WTC11 (cell line): Measurements from ENCODE around the gene CPNE4. TPM values are rescaled to one million over a fixed set of nuclear protein-coding genes. Genes with fewer than 3 reads are reported as not detected.

Experiments used
- ATAC-seq: fragments of 200-7000 bp; cut with Tn5 transposase; 2 replicates; pipeline ENCODE4 v1.10.0; 2021; ENCODE audit warnings: mild to moderate bottlenecking, moderate library complexity
- CTCF ChIA-PET: fragments of 300-600 bp; sonication (Branson Sonifier 250); formaldehyde crosslinking; loops from one replicate; lab custom pipeline; 2021; ENCODE audit warnings: antibody characterized with exemption; lab: Charles Lee
- POLR2A ChIA-PET: fragments of 350-600 bp; sonication (Branson Sonifier 250); formaldehyde crosslinking; loops from one replicate; lab custom pipeline; 2021; ENCODE audit warnings: antibody characterized with exemption; lab: Charles Lee
- DNase-seq: peaks from one replicate; pipeline ENCODE4 v3.0.0; 2021; ENCODE audit warnings: low spot score
- H3K27ac Mint-ChIP-seq: 2 replicates; pipeline ENCODE4 v1.8.0; 2021; ENCODE audit warnings: mixed read lengths
- H3K27me3 Mint-ChIP-seq: 2 replicates; pipeline ENCODE4 v1.8.0; 2021; ENCODE audit warnings: low read depth, mild to moderate bottlenecking, moderate library complexity, mixed read lengths
- H3K36me3 Mint-ChIP-seq: 2 replicates; pipeline ENCODE4 v1.8.0; 2021; ENCODE audit warnings: mixed read lengths
- H3K4me1 Mint-ChIP-seq: 2 replicates; pipeline ENCODE4 v1.8.0; 2022; ENCODE audit warnings: mixed read lengths
- H3K4me3 Mint-ChIP-seq: 2 replicates; pipeline ENCODE4 v1.8.0; 2021; ENCODE audit warnings: mild to moderate bottlenecking, moderate library complexity, mixed read lengths
- H3K9me3 Mint-ChIP-seq: 2 replicates; pipeline ENCODE4 v1.8.0; 2021; ENCODE audit warnings: mixed read lengths
- CREB1 ChIP-seq: sonication (generic); formaldehyde crosslinking; IDR thresholded peaks from 2 replicates; pipeline ENCODE4 v1.8.0; 2023; ENCODE audit warnings: mild to moderate bottlenecking, missing genetic modification reagents
- ESRRA ChIP-seq: sonication (generic); formaldehyde crosslinking; IDR thresholded peaks from 2 replicates; pipeline ENCODE4 v1.8.1; 2022; ENCODE audit warnings: mild to moderate bottlenecking, missing genetic modification reagents, borderline replicate concordance
- GTF2I ChIP-seq: fragments of 250-450 bp; sonication (Bioruptor Pico); conservative IDR thresholded peaks from 2 replicates; pipeline ENCODE4 v1.4.0; 2021; ENCODE audit warnings: mild to moderate bottlenecking
- IRF2 ChIP-seq: sonication (generic); formaldehyde crosslinking; IDR thresholded peaks from 2 replicates; pipeline ENCODE4 v1.8.0; 2022; ENCODE audit warnings: low read depth, missing genetic modification reagents, borderline replicate concordance
- NFYB ChIP-seq: sonication (generic); formaldehyde crosslinking; conservative IDR thresholded peaks from 2 replicates; pipeline ENCODE4 v1.8.0; 2022; ENCODE audit warnings: low read depth, missing genetic modification reagents
- OVOL2 ChIP-seq: fragments of 250-450 bp; sonication (Bioruptor Pico); IDR thresholded peaks from 2 replicates; pipeline ENCODE4 v1.9.0; 2021; ENCODE audit warnings: mild to moderate bottlenecking, borderline replicate concordance
- SMAD4 ChIP-seq: sonication (generic); formaldehyde crosslinking; IDR thresholded peaks from 2 replicates; pipeline ENCODE4 v1.8.0; 2022; ENCODE audit warnings: mild to moderate bottlenecking, missing genetic modification reagents
- SOX15 ChIP-seq: fragments of 250-450 bp; sonication (Bioruptor Pico); IDR thresholded peaks from 2 replicates; pipeline ENCODE4 v1.9.0; 2021; ENCODE audit warnings: mild to moderate bottlenecking
- ZNF138 ChIP-seq: sonication (generic); formaldehyde crosslinking; conservative IDR thresholded peaks from 2 replicates; pipeline ENCODE4 v1.8.1; 2022; ENCODE audit warnings: mild to moderate bottlenecking, moderate library complexity, missing genetic modification reagents
- total RNA-seq: library from RNA; stranded (reverse); gene quantifications from 3 replicates; pipeline ENCODE4 v1.2.3, GENCODE V29; 2021
- TF ChIP-seq, protein P1 (sequence below): fragments of 250-450 bp; sonication (Bioruptor Pico); IDR thresholded peaks from 2 replicates; pipeline ENCODE4 v1.9.0; 2021; ENCODE audit warnings: mild to moderate bottlenecking, borderline replicate concordance
- TF ChIP-seq, protein P2 (sequence below): sonication (generic); formaldehyde crosslinking; IDR thresholded peaks from 2 replicates; pipeline ENCODE4 v1.8.0; 2023; ENCODE audit warnings: missing genetic modification reagents
- TF ChIP-seq, protein P3 (sequence below): sonication (generic); formaldehyde crosslinking; IDR thresholded peaks from 2 replicates; pipeline ENCODE4 v1.8.1; 2023; ENCODE audit warnings: mild to moderate bottlenecking, missing genetic modification reagents
- TF ChIP-seq, protein P4 (sequence below): fragments of 200-600 bp; IDR thresholded peaks from 2 replicates; pipeline ENCODE4 v1.8.0; 2022; ENCODE audit warnings: antibody characterized with exemption
- TF ChIP-seq, protein P5 (sequence below): fragments of 250-450 bp; sonication (Bioruptor Pico); IDR thresholded peaks from 2 replicates; pipeline ENCODE4 v1.8.0; 2021; ENCODE audit warnings: mild to moderate bottlenecking

CPNE4 gene
- total RNA-seq, 1 experiment from 2014 or later: 2.4 TPM

DNA sequence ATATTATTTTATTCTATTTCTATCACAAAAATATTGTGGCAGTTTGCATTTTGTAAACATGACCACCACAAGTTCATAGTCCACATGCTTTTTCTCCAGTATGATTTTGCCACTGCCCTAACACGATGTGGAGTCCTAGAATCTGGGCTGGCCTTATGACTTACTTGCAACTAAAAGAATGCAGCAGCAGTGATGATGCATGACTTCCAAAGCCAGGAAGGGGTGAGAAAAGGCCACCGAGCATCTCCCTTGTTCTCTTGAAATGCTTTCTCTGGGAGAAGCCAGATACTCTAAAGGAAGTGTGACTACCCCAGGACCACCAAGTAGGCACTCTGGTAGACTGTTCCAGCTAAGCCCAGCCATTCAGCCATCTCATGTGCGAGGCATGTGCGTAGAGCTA, 340.4 kb downstream of the CPNE4 start:
- Mint-ChIP-seq H3K4me3 (no peak overlapping the region), H3K36me3 (no peaks in the 10 kb centered on the region), H3K27me3 (no peaks in the 10 kb centered on the region), H3K4me1 (peaks cover 3% of the 10 kb centered on the region; the same call in 1 of the 2 replicates), H3K9me3 (peaks cover 8% of the 10 kb centered on the region), H3K27ac (no peak overlapping the region)
- DNase-seq (no peak), ATAC-seq (no peak)
- CTCF ChIA-PET: no interaction called here
- POLR2A ChIA-PET: no interaction called here
- TF ChIP-seq CREB1: no peak
- TF ChIP-seq, protein P1, sequence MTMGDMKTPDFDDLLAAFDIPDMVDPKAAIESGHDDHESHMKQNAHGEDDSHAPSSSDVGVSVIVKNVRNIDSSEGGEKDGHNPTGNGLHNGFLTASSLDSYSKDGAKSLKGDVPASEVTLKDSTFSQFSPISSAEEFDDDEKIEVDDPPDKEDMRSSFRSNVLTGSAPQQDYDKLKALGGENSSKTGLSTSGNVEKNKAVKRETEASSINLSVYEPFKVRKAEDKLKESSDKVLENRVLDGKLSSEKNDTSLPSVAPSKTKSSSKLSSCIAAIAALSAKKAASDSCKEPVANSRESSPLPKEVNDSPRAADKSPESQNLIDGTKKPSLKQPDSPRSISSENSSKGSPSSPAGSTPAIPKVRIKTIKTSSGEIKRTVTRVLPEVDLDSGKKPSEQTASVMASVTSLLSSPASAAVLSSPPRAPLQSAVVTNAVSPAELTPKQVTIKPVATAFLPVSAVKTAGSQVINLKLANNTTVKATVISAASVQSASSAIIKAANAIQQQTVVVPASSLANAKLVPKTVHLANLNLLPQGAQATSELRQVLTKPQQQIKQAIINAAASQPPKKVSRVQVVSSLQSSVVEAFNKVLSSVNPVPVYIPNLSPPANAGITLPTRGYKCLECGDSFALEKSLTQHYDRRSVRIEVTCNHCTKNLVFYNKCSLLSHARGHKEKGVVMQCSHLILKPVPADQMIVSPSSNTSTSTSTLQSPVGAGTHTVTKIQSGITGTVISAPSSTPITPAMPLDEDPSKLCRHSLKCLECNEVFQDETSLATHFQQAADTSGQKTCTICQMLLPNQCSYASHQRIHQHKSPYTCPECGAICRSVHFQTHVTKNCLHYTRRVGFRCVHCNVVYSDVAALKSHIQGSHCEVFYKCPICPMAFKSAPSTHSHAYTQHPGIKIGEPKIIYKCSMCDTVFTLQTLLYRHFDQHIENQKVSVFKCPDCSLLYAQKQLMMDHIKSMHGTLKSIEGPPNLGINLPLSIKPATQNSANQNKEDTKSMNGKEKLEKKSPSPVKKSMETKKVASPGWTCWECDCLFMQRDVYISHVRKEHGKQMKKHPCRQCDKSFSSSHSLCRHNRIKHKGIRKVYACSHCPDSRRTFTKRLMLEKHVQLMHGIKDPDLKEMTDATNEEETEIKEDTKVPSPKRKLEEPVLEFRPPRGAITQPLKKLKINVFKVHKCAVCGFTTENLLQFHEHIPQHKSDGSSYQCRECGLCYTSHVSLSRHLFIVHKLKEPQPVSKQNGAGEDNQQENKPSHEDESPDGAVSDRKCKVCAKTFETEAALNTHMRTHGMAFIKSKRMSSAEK (CRISPR knock-in tag): no peak
- TF ChIP-seq ESRRA (CRISPR knock-in tag): no peak
- no peak for TF ChIP-seq NFYB
- no peak for TF ChIP-seq SOX15
- no peak for TF ChIP-seq ZNF138 (CRISPR knock-in tag)

DNA sequence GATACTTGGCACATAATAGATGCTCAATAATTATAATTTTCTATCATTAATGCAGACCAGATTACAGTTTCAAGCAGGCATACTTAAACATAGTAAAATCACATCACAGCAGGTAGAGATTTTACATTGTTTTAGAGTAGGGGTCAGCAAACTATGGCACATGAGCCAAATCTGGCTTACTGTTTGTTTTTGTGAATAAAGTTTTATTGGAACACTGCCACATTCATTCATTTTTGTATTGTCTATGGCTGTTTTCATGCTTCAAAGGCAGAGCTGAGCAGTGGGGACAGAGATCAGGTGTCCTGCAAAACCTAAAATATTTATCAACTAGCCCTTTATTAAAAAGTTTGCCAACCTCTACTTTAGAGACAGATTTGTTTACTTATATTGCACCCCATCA, 342.5 kb downstream of the CPNE4 start:
- Mint-ChIP-seq H3K27me3 (no peaks in the 10 kb centered on the region), H3K27ac (no peak overlapping the region), H3K36me3 (no peaks in the 10 kb centered on the region), H3K4me3 (no peak overlapping the region), H3K9me3 (peaks cover 5% of the 10 kb centered on the region; the same call in 1 of the 2 replicates), H3K4me1 (no peaks in the 10 kb centered on the region)
- ChIA-PET POLR2A (no interaction called here), CTCF (interaction anchor here (0.7 kb wide), 1 partner anchor 1007 kb away, joined by 3 read pairs; no protein-coding TSS in a partner anchor)
- TF ChIP-seq, protein P2, sequence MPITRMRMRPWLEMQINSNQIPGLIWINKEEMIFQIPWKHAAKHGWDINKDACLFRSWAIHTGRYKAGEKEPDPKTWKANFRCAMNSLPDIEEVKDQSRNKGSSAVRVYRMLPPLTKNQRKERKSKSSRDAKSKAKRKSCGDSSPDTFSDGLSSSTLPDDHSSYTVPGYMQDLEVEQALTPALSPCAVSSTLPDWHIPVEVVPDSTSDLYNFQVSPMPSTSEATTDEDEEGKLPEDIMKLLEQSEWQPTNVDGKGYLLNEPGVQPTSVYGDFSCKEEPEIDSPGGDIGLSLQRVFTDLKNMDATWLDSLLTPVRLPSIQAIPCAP (CRISPR knock-in tag): no peak
- no peak for TF ChIP-seq ESRRA (CRISPR knock-in tag)
- no peak for TF ChIP-seq IRF2
- no peak for TF ChIP-seq SMAD4 (CRISPR knock-in tag)
- TF ChIP-seq, protein P3, sequence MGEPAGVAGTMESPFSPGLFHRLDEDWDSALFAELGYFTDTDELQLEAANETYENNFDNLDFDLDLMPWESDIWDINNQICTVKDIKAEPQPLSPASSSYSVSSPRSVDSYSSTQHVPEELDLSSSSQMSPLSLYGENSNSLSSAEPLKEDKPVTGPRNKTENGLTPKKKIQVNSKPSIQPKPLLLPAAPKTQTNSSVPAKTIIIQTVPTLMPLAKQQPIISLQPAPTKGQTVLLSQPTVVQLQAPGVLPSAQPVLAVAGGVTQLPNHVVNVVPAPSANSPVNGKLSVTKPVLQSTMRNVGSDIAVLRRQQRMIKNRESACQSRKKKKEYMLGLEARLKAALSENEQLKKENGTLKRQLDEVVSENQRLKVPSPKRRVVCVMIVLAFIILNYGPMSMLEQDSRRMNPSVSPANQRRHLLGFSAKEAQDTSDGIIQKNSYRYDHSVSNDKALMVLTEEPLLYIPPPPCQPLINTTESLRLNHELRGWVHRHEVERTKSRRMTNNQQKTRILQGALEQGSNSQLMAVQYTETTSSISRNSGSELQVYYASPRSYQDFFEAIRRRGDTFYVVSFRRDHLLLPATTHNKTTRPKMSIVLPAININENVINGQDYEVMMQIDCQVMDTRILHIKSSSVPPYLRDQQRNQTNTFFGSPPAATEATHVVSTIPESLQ (CRISPR knock-in tag): no peak
- no peak for DNase-seq
- no peak for ATAC-seq

DNA sequence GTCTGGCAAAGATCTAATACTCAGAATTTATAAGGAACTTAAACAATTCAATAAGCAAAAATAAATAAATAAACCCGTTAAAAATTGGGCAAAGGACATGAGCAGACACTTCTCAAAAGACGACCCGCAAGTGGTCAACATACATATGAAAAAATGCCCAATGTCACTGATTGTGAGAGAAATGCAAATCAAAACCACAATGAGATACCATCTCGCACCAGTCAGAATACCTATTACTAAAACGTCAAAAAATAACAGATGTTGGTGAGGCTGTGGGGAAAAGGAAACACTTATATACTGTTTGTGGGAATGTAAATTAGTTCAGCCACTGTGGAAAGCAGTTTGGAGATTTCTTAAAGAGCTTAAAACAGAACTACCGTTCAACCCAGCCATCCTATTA, 344.0 kb downstream of the CPNE4 start:
- Mint-ChIP-seq H3K27me3 (no peaks in the 10 kb centered on the region), H3K36me3 (no peaks in the 10 kb centered on the region), H3K27ac (no peak overlapping the region), H3K4me3 (no peak overlapping the region), H3K9me3 (peaks cover 8% of the 10 kb centered on the region; the same call in 1 of the 2 replicates), H3K4me1 (no peaks in the 10 kb centered on the region)
- ChIA-PET CTCF (interaction anchor here (1.1 kb wide), 1 partner anchor 344 kb away, joined by 3 read pairs; the partner anchor contains the start of gene CPNE4), POLR2A (no interaction called here)
- TF ChIP-seq IRF2 (no peak), OVOL2 (CRISPR knock-in tag) (no peak), GTF2I (no peak)
- TF ChIP-seq, protein P4, sequence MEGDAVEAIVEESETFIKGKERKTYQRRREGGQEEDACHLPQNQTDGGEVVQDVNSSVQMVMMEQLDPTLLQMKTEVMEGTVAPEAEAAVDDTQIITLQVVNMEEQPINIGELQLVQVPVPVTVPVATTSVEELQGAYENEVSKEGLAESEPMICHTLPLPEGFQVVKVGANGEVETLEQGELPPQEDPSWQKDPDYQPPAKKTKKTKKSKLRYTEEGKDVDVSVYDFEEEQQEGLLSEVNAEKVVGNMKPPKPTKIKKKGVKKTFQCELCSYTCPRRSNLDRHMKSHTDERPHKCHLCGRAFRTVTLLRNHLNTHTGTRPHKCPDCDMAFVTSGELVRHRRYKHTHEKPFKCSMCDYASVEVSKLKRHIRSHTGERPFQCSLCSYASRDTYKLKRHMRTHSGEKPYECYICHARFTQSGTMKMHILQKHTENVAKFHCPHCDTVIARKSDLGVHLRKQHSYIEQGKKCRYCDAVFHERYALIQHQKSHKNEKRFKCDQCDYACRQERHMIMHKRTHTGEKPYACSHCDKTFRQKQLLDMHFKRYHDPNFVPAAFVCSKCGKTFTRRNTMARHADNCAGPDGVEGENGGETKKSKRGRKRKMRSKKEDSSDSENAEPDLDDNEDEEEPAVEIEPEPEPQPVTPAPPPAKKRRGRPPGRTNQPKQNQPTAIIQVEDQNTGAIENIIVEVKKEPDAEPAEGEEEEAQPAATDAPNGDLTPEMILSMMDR: no peak
- TF ChIP-seq, protein P5, sequence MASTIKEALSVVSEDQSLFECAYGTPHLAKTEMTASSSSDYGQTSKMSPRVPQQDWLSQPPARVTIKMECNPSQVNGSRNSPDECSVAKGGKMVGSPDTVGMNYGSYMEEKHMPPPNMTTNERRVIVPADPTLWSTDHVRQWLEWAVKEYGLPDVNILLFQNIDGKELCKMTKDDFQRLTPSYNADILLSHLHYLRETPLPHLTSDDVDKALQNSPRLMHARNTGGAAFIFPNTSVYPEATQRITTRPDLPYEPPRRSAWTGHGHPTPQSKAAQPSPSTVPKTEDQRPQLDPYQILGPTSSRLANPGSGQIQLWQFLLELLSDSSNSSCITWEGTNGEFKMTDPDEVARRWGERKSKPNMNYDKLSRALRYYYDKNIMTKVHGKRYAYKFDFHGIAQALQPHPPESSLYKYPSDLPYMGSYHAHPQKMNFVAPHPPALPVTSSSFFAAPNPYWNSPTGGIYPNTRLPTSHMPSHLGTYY (CRISPR knock-in tag): no peak
- DNase-seq (no peak), ATAC-seq (no peak)
